GM18868 (cell line): Measurements from ENCODE around the gene CEND1.
"Not testable (repeated sequence)": the region's sequence is repeated elsewhere in the genome, so short reads cannot be mapped to it uniquely, and the experiment has no call there.

Experiments
- ATAC-seq: cut with Tn5 transposase; IDR thresholded peaks from one replicate; pipeline ENCODE4 v1.9.1; 2021; ENCODE audit warnings: mild to moderate bottlenecking, moderate library complexity; ENCODE audit not compliant: unreplicated experiment

The CEND1 gene

GRCh38 chr11:765025-765801 is 24.7 kb downstream of the CEND1 start:
- ATAC-seq, result no peak

DNA sequence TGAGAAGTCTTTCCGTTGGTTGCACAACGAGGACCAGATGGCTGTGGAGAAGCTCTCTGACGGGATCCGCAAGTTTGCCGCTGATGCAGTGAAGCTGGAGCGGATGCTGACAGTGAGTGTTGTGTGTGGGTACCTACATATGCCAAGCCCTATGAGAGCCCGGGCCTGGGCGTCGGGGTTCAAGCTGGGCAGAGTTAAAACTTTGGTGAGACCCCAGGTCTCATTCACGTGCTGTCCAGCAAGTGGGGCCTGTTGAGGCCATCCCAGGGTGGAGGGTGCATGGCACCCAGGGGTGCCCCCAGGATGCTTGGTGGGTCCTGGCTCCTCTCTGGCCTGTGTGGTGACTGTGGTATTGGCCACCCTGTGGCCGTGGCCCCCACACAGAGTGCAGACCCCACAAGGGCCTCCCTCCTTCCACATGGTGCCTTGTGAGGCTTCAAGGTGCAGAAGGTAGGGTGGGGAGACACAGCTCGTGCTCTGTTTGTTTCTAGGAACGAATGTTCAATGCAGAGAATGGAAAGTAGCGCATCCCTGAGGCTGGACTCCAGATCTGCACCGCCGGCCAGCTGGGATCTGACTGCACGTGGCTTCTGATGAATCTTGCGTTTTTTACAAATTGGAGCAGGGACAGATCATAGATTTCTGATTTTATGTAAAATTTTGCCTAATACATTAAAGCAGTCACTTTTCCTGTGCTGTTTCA is 25.4 kb downstream of the CEND1 start:
- no peak for ATAC-seq

GRCh38 chr11:763549-764321 is 26.2 kb downstream of the CEND1 start:
- no peak for ATAC-seq

DNA sequence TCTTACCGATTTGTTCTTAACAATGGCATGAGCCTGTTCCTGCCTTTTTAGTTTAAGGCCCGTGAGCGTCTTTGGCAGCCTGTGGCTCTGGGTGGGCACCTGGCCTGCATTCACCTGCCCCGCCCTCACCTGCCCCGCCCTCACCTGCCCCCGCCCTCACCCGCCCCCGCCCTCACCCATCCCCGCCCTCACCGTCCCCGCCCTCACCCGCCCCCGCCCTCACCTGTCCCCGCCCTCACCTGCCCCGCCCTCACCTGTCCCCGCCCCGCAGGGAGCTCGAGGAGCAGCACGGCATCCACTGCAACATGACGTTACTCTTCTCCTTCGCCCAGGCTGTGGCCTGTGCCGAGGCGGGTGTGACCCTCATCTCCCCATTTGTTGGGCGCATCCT is 26.8 kb downstream of the CEND1 start:
- ATAC-seq, result no peak

- no peak for ATAC-seq
Measured at GRCh38 chr11:762421-763072, 27.3 kb downstream of the CEND1 start.

GRCh38 chr11:761526-762108 is 28.3 kb downstream of the CEND1 start:
- ATAC-seq, result no peak

- ATAC-seq, result no peak
Measured at GRCh38 chr11:760236-760635, 29.7 kb downstream of the CEND1 start.

DNA sequence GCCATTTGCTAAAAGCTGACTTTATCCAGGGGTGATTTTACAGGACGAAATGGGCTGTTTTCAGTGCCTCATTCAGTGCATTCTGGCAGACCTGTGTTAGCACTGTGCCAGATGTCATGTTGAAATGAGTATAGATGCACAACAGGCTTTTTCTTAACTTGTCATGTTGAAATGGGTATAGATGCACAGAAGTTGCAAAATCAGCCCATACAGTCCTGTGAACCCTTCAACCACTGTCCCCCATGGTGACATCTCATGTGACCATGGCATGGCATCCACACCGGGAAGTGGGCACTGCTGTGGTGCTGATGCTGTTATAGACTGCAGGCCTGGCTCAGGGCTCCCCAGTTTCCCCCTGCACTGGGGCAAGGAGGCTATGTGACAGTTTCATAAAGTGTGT is 40.2 kb downstream of the CEND1 start:
- no peak for ATAC-seq

- ATAC-seq, result no peak
Measured at GRCh38 chr11:748007-748359, 41.9 kb downstream of the CEND1 start.

- peak; percentile 89 for ATAC-seq
Measured at GRCh38 chr11:747158-748006, 42.5 kb downstream of the CEND1 start, which contains the start of gene TALDO1. Gene TALDO1 (plus strand): TSS chr11:747464. CDS start chr11:747482, 18 bp downstream.

DNA sequence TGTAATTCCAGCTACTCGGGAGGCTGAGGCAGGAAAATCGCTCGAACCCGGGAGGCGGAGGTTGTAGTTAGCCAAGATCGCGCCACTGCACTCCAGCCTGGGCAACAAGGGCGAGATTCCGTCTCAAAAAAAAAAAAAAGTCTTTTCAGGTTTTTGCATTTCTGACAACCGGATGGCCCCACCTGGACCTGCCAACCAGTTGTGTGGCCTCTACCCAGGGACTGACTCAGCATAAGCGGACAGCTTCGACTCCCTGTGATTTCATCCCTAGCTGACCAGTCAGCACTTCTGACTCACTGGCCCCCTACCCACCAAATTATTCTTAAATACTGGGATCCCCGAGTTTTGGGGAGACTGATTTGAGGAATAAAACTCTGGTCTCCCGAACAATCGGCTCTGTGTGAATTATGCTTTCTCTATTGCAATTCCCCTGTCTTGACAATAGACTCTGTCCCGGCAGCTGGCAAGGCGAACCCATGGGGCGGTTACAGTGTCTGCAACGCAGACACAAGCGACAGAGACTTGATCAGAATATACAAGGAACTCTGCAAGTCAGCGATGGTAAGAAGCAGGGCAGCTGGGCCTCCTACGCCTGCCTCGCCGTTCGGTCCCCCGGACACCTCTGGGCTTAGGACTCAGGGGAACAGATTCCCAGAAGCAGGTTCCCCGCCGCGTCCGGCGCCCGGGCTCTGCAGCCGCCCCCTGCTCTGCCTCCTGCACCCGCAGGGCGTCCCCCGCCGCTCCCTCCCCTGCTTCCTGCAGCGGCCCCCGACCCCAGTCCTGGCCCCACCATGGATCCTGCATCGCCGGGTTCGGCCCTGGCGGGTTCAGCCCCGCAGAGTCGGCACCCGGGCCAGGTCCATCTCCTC is 43.4 kb downstream of the CEND1 start:
- peak; percentile 27 for ATAC-seq

GRCh38 chr11:745428-745827 is 44.5 kb downstream of the CEND1 start:
- no peak for ATAC-seq

GRCh38 chr11:742571-743201 is 47.2 kb downstream of the CEND1 start:
- no peak for ATAC-seq

GRCh38 chr11:742156-742546 is 47.7 kb downstream of the CEND1 start:
- no peak for ATAC-seq

DNA sequence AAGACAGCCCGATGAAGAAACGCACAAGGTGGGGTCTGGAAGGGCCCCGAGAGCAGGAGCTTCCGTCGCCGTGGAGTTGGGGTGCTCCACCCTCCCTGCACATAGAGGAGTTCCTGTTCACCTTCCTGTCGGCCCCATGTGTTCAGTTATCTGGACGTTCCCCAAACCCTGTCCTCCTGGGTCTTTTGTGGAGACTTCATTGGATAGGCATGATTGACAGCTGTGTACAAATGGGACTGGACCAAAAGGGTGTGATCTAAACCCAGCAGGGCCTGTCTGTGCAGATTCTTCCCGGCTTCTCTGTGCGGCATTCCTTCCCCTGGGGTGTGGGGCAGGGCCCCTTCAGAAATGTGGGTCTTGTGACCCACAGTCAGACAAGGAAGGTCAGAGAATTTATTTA is 52.0 kb downstream of the CEND1 start:
- ATAC-seq, result not testable (repeated sequence)

GRCh38 chr11:737366-737765 is 52.5 kb downstream of the CEND1 start:
- no peak for ATAC-seq
